Jurkat, Clone E6-1 (cell line): Measurements from ENCODE around the gene HSD3B7. TPM values are rescaled to one million over a fixed set of nuclear protein-coding genes. Genes with fewer than 3 reads are reported as not detected.
"Not testable (repeated sequence)": the region's sequence is repeated elsewhere in the genome, so short reads cannot be mapped to it uniquely, and the experiment has no call there.

Source experiments
- DNase-seq: peaks from one replicate; pipeline ENCODE4 v3.0.0-alpha.2; 2011; ENCODE audit warnings: low read depth, low spot score
- H3K4me3 ChIP-seq: 2 replicates; pipeline ENCODE4 v1.5.1; 2011; ENCODE audit warnings: mild to moderate bottlenecking, low read length, control low read depth, moderate library complexity
- polyA plus RNA-seq: library from polyadenylated mRNA; unstranded; fragments of >200 nt; gene quantifications from one replicate; pipeline ENCODE4 v1.2.1, GENCODE V29; 2012; ENCODE audit warnings: missing spikeins; ENCODE audit not compliant: insufficient read length, insufficient read depth

The HSD3B7 gene
- not detected for polyA plus RNA-seq

DNA sequence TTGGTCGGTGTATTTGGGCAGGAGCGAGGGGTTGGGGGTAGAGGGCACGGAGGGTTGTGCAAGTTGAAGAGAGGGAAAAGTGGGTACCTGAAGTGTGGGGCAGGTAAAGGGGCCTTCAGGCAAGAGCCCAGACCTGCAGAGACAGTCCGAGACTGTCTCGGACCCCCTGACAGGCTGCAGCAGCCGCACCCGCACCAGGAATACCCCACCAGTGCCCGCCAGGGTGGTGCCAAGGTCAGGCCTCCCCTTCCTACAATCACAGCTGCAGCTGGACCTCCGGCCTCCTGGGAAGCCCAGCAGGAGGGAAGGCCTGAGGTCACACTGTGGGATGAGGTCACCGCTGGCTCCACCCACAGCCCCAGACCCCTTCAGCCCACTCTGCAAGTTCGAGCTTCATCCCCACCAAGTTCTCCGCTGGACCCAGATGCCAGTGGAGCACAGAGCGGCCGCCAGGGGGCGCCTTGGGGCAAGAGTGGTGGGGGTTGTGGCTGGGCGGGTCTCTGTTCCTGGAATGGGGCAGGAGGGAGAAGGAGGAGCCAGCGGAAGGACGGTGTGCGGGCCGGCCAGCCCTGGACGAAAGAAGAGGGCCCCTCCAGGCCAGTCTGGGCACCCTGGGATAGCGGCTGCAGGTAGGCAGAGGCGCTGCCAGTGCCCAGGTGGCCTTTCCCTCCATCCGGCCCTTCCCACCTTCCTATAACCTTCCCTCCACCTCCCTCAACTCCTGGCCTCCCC lies at the start of gene HSD3B7:
TSS of gene HSD3B7 (plus strand) at position 539 of the 732 bp plus-strand sequence. CDS start 452 bp downstream, outside the sequence.
- DNase-seq = peak; percentile 23
- H3K4me3 ChIP-seq = no peak within 1 kb of the TSS

DNA sequence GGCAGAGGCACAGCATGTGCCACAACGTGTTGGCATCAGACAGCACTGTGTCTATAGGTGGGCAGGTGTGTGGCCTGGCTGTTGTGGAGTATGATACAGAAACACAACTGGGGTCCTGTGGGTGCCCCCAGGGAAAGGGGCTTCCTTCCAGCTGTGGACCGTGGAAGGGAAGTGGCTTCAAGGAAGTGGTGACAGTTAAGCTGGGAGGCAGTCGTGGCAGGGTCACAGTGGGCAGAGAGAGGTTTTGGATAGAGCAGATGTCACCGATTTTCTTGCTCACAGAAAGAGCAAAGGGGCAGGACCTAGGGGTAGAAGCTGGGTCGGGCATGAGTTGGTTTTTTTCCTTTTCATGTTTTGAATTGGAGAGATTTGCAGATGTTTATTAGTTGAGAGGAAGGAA lies 47.3 kb upstream of the HSD3B7 start:
- DNase-seq = peak; percentile 66
- no peak overlapping the region for H3K4me3 ChIP-seq

DNA sequence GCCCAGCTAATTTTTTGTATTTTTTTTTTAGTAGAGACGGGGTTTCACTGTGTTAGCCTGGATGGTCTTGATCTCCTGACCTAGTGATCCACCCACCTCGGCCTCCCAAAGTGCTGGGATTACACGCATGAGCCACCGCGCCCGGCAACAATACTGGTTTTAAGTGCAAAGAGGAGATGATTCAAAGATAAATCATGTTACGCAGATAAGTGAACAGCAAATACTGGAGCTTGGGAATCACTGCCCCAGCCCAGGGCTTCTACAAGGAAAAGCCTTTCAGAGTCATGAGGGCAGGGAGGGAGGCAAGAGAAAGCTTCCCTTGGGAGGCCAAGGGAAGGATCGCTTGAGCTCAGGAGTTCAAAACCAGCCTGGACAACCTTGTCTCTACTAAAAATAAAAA lies 45.4 kb upstream of the HSD3B7 start:
- not testable (repeated sequence) for H3K4me3 ChIP-seq, DNase-seq

DNA sequence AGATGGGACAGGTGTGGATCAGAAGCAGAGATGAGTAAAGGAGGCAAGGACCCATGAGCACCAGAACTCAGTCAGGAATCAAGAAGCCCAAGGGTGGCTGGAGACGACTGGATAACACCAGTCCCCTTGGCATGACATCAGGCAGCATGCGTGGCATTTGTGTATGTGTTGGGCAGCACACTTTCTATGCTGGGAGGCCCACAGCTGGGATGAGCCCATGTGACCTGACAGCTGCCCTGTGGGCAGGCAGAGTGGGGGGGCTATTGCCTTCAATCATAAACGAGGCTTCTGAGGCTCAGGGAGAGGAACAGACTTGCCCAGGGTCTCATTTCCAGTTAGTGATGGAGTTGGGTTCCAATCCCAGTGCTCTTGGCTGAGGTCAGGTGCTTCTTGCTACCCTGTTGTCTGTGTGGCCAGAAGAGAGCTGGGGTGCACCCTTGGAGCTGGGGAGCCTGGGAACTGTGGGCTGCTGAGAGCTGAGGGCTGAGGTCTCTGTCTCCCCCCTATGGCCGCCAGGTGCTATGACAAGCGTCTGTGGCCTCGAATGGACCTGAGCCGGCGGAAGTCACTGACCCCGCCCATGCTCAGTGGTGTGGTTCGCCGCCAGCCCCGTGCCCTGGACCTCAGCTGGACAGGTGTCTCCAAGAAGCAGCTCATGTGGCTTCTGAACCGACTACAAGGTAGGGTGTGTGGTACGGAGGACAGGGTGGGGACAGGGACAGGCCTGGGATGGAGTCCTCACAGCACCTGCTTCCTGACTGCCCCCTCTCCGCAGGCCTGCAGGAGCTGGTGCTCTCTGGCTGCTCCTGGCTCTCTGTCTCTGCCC lies 43.2 kb upstream of the HSD3B7 start:
- no peak overlapping the region for H3K4me3 ChIP-seq
- DNase-seq = no peak

DNA sequence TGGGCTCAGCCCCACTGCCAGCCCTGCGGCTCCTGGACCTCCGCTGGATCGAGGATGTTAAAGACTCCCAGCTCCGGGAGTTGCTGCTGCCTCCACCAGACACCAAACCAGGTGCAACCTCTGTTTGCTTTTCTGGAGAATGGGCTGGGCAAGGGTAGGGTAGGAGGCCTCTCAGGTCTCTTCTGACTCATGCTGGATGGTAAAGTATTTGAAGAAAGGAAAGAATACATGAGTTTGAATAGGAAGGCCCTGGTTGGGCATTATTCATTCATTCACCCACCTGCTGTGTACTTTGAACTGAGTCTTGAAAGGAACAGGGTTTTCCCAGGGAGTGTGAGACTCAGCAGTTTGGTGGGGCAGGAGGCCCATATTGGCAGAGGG lies 42.6 kb upstream of the HSD3B7 start:
- no peak for DNase-seq
- H3K4me3 ChIP-seq = no peak overlapping the region

DNA sequence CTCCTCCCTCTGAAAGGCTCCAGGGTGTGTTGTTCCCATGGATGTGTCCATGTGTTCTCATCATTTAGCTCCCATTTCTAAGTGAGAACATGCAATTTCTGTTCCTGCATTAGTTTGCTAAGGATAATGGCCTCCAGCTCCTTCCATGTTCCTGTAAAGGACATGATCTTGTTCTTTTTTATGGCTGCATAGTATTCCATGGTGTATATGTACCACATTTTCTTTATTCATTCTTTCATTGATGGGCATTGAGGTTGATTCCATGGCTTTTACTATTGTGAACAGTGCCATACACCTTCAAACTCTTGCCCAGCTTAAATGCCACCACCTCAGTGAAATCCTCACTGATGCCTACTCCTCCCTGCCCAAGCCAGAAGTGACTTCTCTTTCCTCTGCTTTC lies 40.7 kb upstream of the HSD3B7 start:
- no peak overlapping the region for H3K4me3 ChIP-seq
- no peak for DNase-seq

DNA sequence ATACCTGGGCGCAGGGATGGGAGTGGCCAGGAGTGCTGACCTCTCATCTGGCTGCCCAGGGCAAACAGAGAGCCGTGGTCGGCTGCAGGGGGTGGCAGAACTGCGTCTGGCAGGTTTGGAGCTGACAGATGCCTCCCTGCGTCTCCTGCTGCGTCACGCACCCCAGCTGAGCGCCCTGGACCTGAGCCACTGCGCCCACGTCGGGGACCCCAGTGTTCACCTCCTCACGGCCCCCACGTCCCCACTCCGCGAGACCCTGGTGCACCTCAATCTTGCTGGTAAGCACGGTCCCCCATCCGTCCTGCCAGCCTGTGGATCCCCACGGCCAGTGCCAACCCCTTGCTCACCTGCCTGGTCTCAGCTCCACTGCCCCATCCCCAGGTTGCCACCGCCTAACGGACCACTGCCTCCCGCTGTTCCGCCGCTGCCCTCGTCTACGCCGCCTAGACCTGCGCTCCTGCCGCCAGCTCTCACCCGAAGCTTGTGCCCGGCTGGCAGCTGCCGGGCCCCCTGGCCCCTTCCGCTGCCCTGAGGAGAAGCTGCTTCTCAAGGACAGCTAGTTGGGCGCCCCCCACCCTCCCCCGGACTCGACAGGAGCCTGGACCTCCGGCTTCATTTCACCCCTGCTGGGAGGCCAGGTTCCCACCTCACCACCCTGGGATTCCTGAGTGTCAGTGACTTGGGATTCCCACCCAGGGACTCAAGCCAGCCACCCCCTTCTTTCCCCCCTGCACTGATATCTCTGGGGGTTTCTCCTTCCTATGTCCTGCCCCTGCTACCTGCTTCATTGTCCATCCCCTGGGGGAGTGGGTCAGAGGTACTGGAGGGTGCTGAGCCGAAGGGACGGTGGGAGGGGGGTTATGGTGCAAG lies 38.1 kb upstream of the HSD3B7 start:
- H3K4me3 ChIP-seq = no peak overlapping the region
- no peak for DNase-seq

DNA sequence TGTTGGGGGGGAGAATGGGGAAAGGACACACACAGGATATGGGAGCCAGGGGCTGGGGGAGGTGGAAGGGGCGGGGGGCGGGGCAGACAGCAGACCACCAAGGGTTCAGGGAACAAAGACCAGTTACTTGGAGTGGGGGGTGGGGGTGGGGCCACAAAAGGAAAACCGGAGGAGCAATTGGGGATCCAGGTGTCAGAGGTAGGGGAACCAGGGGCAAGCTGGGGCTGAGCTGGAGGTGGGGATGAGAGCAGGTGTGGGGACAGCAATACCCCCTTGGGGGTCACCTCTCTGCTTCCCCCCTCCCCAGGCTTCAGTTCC lies 37.5 kb upstream of the HSD3B7 start:
- H3K4me3 ChIP-seq = no peak overlapping the region
- no peak for DNase-seq

DNA sequence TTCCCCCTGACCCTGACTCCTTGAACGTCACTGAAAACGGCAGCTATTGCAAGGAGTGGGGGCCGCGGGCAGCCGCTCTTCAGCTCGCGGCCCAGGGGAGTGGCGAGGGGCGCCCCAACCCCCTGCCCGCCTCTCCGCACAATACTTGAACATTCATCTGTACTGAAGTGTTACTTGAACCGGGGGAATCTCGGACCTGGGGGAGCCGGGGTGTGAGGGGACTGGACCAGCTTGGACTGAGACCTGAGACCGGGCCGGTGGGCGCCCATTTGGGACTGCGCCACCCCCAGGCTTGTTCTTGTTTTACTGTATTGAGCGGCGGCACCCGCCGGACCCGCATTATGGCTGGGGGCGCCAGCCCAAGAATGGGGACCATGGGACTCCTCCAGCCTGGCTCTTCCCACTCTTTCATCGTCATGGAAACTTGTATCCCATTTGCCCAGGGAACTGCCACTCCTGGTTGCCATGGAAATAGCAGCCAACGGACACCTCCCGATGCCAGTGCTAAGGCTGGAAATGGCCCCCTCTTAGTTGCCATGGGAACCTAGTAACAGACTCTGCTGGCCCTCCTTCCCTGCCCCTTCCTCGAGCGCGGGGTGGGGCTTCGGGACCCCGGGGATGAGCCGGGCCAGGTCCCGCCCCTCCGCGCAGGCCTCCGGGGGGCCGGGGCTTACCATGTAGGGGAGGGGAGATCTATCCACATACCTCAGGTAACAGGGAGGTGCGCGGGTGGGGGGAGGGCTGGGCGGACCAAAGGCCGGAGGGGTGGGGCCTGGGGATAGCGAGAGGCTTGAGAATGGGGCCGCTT lies 36.9 kb upstream of the HSD3B7 start:
- no peak for DNase-seq
- no peak overlapping the region for H3K4me3 ChIP-seq

DNA sequence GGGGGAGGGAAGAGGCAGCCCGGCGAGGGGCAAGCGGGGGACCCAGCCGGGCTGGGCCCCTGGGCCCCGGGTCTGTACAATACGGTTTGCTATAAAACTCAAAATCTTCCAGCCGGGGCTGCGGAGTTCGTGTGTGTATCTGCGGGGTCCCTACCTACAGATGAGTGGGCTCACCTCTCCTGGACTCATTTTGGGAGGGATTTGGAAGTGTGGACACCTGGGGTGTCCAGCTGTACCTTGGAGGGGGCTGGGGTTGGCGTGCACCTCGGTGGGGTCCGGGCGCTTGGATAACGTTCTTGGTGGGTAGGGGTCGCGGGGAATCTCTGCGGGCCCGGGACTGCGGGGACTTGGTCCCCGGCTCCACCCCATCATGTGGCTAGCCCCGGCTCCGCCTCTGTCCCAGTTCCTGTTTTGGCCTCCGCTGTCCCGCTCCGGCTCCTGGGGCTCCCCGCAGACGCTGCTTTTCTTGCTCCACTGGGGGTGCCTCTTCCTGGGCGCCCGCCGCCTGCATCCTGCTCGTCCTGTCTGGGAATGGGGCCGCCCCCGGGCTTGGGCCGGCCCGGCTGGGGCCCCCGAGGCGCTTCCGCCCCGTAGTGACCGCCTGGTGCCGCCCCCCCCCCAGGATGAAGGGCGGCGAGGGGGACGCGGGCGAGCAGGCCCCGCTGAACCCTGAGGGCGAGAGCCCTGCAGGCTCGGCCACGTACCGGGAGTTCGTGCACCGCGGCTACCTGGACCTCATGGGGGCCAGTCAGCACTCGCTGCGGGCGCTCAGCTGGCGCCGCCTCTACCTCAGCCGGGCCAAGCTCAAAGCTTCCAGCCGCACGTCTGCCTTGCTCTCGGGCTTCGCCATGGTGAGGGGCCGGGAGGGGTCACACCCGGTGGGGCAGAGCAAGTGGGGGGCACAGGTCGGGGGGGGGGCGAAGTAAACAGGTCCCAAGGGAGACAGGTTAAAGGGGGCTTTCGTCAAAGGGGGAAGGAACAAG lies 36.0 kb upstream of the HSD3B7 start, which contains the start of gene ORAI3:
TSS of gene ORAI3 (plus strand) at position 402 of the 983 bp plus-strand sequence. CDS start at position 624, 222 bp downstream.
- peak within 1 kb of the TSS; percentile 15; the same call in 1 of the 2 replicates for H3K4me3 ChIP-seq
- DNase-seq = no peak

DNA sequence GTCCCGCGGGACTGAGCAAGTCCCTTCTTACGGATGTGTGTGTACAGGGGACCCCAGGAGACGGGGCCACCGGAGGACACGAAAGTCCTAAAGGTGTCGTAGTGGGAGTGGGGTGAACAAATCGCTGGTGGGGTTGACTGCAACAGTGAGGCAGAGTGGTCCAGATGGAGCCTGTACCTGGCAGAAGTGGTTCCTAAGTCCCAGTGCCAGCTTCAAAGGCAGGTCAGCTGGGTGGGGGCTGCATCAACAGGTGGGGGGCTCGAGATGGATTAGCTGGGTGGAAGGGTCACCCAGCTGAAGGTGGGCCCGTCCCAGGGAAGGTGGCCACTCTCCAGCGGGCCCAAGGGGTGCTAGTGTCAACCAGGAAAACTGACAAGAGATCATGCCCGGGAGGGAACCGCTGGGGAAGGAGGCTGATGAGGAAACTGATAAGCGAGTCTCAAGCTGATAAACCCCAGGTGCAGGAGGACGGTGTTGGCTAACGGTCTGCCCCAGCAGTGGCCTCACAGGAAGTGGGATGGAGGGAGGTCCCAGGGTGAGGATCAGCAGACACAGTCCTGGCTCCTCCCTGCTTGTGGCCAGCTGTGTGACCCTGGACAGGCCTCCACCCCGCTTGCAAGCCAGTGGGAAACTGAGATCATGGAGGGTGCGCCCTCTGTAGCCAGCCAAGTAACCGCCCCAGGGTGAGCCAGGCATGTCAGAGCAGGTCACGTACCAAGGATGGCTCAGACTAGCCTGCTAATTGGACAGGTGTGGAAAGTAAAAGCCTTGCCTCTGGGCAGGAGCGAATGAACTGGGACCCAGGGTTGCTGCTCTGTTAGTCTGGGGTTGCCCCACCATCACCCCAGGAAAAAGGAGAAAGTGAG lies 35.1 kb upstream of the HSD3B7 start:
- peak; percentile 73 for DNase-seq

DNA sequence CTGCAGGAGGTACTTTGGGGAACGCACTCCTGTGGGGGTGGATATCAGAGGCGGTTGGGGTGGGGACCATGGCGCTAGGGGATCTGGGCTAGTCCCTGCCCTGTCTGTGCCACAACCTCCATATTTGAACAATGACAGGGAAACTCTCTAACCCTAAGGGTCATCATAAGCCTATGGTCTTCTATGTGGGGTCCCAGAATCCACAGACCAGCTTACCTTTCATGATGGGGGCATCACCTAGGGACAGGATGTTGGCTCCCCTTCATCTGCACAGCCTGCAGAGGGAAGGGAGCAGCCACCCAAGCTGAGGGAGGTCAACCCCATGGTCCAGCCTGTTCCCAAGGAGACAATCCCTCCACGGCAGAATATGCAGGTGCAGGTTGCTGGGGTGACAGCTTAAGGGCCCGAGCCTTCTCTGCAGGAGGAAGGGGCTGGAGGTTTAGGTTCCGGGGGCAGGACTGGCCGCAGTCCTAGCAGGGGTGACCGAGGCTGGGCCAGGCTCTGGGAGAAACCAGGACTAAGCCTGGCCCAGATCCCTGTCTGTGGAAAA lies 34.4 kb upstream of the HSD3B7 start:
- no peak for DNase-seq
- no peak overlapping the region for H3K4me3 ChIP-seq

More for the DNA sequence above, 35.1 kb upstream of the HSD3B7 start:
- H3K4me3 ChIP-seq = peak overlapping the region; percentile 15; the same call in 1 of the 2 replicates

DNA sequence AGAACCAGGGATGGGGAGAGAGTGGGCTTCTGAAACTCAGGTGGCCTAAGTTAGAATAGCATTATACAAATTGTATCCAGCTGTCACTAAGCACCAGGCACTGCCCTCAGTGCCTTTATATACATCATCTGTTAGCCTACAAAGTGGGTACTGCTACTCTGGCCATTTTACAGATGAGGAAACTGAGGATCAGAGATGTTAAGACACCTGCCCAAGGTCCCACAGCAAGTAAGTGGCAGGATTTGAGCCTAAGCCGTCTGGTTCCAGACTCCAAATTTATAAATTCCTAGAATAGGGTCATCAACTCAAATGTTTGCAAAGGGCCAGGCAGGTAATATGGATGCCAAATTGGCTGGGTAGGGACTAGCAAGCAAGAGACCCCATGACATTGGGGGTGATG lies 33.8 kb upstream of the HSD3B7 start:
- H3K4me3 ChIP-seq = no peak overlapping the region
- no peak for DNase-seq

DNA sequence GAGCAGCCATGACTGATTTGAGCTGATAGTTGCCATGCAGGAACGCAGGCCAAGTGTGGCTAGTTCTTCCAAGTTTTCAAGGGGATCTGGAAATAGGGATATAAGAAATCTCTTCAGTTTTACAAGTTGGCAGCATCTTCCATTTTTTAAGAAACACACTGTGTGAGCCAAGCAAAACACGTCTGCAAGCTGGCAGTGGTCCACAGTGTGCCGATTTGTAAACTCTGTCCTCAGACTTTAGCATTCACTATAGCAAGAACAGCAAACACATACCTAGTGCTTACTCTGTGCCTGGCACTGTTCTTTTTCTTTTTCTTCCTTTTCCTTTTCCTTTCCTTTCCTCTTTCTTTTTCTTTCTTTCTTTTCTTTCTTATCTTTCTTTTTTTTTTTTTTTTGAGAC lies 33.3 kb upstream of the HSD3B7 start:
- DNase-seq = no peak
- no peak overlapping the region for H3K4me3 ChIP-seq

DNA sequence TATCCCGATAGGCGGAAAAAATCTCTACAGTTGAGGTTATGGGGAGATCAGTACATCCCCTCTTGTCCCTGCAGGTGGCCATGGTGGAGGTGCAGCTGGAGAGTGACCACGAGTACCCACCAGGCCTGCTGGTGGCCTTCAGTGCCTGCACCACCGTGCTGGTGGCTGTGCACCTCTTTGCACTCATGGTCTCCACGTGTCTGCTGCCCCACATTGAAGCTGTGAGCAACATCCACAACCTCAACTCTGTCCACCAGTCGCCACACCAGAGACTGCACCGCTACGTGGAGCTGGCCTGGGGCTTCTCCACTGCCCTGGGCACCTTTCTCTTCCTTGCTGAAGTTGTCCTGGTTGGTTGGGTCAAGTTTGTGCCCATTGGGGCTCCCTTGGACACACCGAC lies 31.9 kb upstream of the HSD3B7 start:
- H3K4me3 ChIP-seq = no peak overlapping the region
- no peak for DNase-seq

DNA sequence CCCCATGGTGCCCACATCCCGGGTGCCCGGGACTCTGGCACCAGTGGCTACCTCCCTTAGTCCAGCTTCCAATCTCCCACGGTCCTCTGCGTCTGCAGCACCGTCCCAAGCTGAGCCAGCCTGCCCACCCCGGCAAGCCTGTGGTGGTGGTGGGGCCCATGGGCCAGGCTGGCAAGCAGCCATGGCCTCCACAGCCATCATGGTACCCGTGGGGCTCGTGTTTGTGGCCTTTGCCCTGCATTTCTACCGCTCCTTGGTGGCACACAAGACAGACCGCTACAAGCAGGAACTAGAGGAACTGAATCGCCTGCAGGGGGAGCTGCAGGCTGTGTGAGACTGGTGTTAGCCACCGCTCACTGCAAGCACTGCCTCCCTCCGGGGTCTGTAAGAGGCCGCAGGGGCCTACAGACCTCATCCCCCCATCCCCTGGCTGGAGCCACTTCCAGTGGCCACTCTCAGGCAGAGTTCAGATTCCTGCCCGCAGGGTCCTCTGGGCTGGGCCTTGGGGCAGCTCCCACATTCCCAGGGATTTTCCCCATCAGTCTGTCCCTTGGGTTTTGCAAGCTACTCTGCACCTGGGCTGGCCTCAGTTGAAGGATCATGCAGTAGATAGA lies 31.4 kb upstream of the HSD3B7 start:
- H3K4me3 ChIP-seq = no peak overlapping the region

More for the DNA sequence above, 31.4 kb upstream of the HSD3B7 start:
- DNase-seq = peak; percentile 91
